Esophagus mucosa (tissue), 1 donor: ENCODE measurements around the gene TMEM176B. TPM values are rescaled to one million over a fixed set of nuclear protein-coding genes. Genes with fewer than 3 reads are reported as not detected.

Source experiments
- ATAC-seq: fragments of 200-7000 bp; cut with Tn5 transposase; one replicate; pipeline ENCODE4 v1.9.1; 2020
- total RNA-seq: library from RNA; stranded (reverse); gene quantifications from one replicate; pipeline ENCODE4 v1.2.4, GENCODE V29; 2023
- donor health status: DM: yes; HTN: yes; CAD: no.

Gene TMEM176B
- total RNA-seq, 1 donor from 2014 or later, result 4.2 TPM

- ATAC-seq, result peak; percentile 32
These were observed 53.2 kb downstream of the TMEM176B start for GRCh38 chr7:150746921-150747320.

- ATAC-seq, result no peak
These were observed 54.3 kb downstream of the TMEM176B start for GRCh38 chr7:150745876-150746275.

- ATAC-seq, result no peak
These were observed 55.1 kb downstream of the TMEM176B start for GRCh38 chr7:150745086-150745485.

- ATAC-seq, result no peak
These were observed 56.0 kb downstream of the TMEM176B start for GRCh38 chr7:150744041-150744656.

GRCh38 chr7:150742286-150742968, 57.7 kb downstream of the TMEM176B start:
- ATAC-seq, result no peak

Other genes with a start within 250 kb of the TMEM176B start
- gene GIMAP4, start 233.0 kb downstream of the TMEM176B start, total RNA-seq, result 3.4 TPM
- gene GIMAP6, start 168.0 kb downstream of the TMEM176B start, total RNA-seq, result 2.4 TPM
- 1.1 TPM for gene GIMAP2, start 114.7 kb downstream of the TMEM176B start, total RNA-seq
- 0.44 TPM for gene GIMAP1, start 83.8 kb downstream of the TMEM176B start, total RNA-seq
- 1.4 TPM for gene GIMAP5, start 62.9 kb downstream of the TMEM176B start, total RNA-seq
- gene TMEM176A, start 405 bp upstream of the TMEM176B start, total RNA-seq, result 2.6 TPM
- gene AOC1, start 52.2 kb upstream of the TMEM176B start, total RNA-seq, result 6.3 TPM
- 0.20 TPM for gene KCNH2, start 178.0 kb upstream of the TMEM176B start, total RNA-seq
- 3.1 TPM for gene NOS3, start 190.7 kb upstream of the TMEM176B start, total RNA-seq
- 16.7 TPM for gene ATG9B, start 224.1 kb upstream of the TMEM176B start, total RNA-seq
- 25.1 TPM for gene ABCB8, start 228.1 kb upstream of the TMEM176B start, total RNA-seq
- 0.52 TPM for gene ASIC3, start 248.2 kb upstream of the TMEM176B start, total RNA-seq